ENCODE data around the gene CDHR5.

The CDHR5 gene

GRCh38 chr11:601573-602245 is 23.0 kb downstream of the CDHR5 start:
- Histone ChIP-seq H3K27me3 (no peaks in the 10 kb centered on the region), H3K4me3 (no peak overlapping the region), H3K9me3 (no peaks in the 10 kb centered on the region), H3K27ac (no peak overlapping the region), H3K36me3 (peaks cover 84 to 100% (median 94%) of the 10 kb centered on the region in 3 donors), H3K4me1 (peaks cover 0 to 4% (median 0%) of the 10 kb centered on the region in 4 donors)
- intact Hi-C loops (cut with DNase I; ENCODE audit: low total_unique reads): no loop called here
- DNase-seq: no peak
- TF ChIP-seq CTCF (IDR thresholded peaks at IDR 0.05): no peak

- no peaks in the 10 kb centered on the region for H3K27me3 ChIP-seq
- H3K36me3 ChIP-seq: peaks cover 72 to 100% (median 93%) of the 10 kb centered on the region in 3 donors
- no peak overlapping the region for H3K27ac ChIP-seq
- intact Hi-C loops (cut with DNase I; ENCODE audit: low total_unique reads): no loop called here
- no peaks in the 10 kb centered on the region for H3K4me1 ChIP-seq
- no peaks in the 10 kb centered on the region for H3K9me3 ChIP-seq
- TF ChIP-seq CTCF (IDR thresholded peaks at IDR 0.05): no peak
- H3K4me3 ChIP-seq: no peak overlapping the region
- no peak for DNase-seq
These were observed 26.6 kb downstream of the CDHR5 start for GRCh38 chr11:598005-598680.

- Histone ChIP-seq H3K4me1 (no peaks in the 10 kb centered on the region), H3K36me3 (peaks cover 78 to 100% (median 93%) of the 10 kb centered on the region in 3 donors), H3K27me3 (no peaks in the 10 kb centered on the region), H3K27ac (no peak overlapping the region), H3K9me3 (no peaks in the 10 kb centered on the region), H3K4me3 (no peak overlapping the region)
- DNase-seq: no peak
- intact Hi-C loops (cut with DNase I; ENCODE audit: low total_unique reads): no loop called here
- no peak for TF ChIP-seq CTCF (IDR thresholded peaks at IDR 0.05)
These were observed 27.5 kb downstream of the CDHR5 start for GRCh38 chr11:597166-597725.

- DNase-seq: no peak
- Histone ChIP-seq H3K4me1 (no peaks in the 10 kb centered on the region), H3K27ac (no peak overlapping the region), H3K4me3 (no peak overlapping the region), H3K9me3 (no peaks in the 10 kb centered on the region), H3K27me3 (no peaks in the 10 kb centered on the region), H3K36me3 (peaks cover 75 to 100% (median 93%) of the 10 kb centered on the region in 3 donors)
- TF ChIP-seq CTCF (IDR thresholded peaks at IDR 0.05): no peak
- intact Hi-C loops (cut with DNase I; ENCODE audit: low total_unique reads): no loop called here
These were observed 28.4 kb downstream of the CDHR5 start for GRCh38 chr11:596374-596773.

- Histone ChIP-seq H3K9me3 (no peaks in the 10 kb centered on the region), H3K27me3 (no peaks in the 10 kb centered on the region), H3K27ac (no peak overlapping the region), H3K36me3 (peaks cover 69 to 100% (median 94%) of the 10 kb centered on the region in 3 donors), H3K4me3 (no peak overlapping the region), H3K4me1 (no peaks in the 10 kb centered on the region)
- intact Hi-C loops (cut with DNase I; ENCODE audit: low total_unique reads): no loop called here
- DNase-seq: no peak
- TF ChIP-seq CTCF (IDR thresholded peaks at IDR 0.05): no peak
These were observed 29.4 kb downstream of the CDHR5 start for GRCh38 chr11:595400-595799.

All from tibial artery (tissue), 4 donors.